ENCODE results near the gene ERBB2. TPM values are rescaled to one million over a fixed set of nuclear protein-coding genes. Genes with fewer than 3 reads are reported as not detected.

The ERBB2 gene
- total RNA-seq, 4 donors from 2014 or later: 75.2 to 170 (median 86.5) TPM

GRCh38 chr17:39673335-39674081 lies 26.4 kb upstream of the ERBB2 start:
- H3K36me3 ChIP-seq: peaks cover 0 to 23% (median 0%) of the 10 kb centered on the region in 3 donors
- H3K4me3 ChIP-seq: no peak overlapping the region
- intact Hi-C loops (cut with DNase I): no loop called here
- H3K9me3 ChIP-seq: no peaks in the 10 kb centered on the region
- TF ChIP-seq CTCF (IDR thresholded peaks at IDR 0.05): no peak
- TF ChIP-seq POLR2A (IDR thresholded peaks at IDR 0.05): no peak
- peaks cover 0 to 32% (median 3%) of the 10 kb centered on the region in 4 donors for H3K27me3 ChIP-seq
- H3K27ac ChIP-seq: no peak overlapping the region
- WGBS, 2 donors: 56 to 83% methylated on average over 3 to 9 of the region's 13 CpGs
- no peak for DNase-seq
- peaks cover 25 to 78% (median 41%) of the 10 kb centered on the region in 3 donors for H3K4me1 ChIP-seq

- peak overlapping the region; percentile 42 to 89 (median 81) for H3K27ac ChIP-seq
- TF ChIP-seq CTCF (IDR thresholded peaks at IDR 0.05): no peak
- no peak for TF ChIP-seq POLR2A (IDR thresholded peaks at IDR 0.05)
- intact Hi-C loops (cut with DNase I): no loop called here
- H3K36me3 ChIP-seq: peaks cover 0 to 28% (median 0%) of the 10 kb centered on the region in 3 donors
- H3K27me3 ChIP-seq: peaks cover 0 to 25% (median under 1%) of the 10 kb centered on the region in 4 donors
- H3K9me3 ChIP-seq: no peaks in the 10 kb centered on the region
- H3K4me3 ChIP-seq: no peak overlapping the region
- 50% methylated on average over 2 of the region's 5 CpGs; no CpG with 5 or more reads in 1 of the 2 donors for WGBS, 2 donors
- no peak for DNase-seq
- peaks cover 24 to 75% (median 39%) of the 10 kb centered on the region in 3 donors for H3K4me1 ChIP-seq
Observed at GRCh38 chr17:39674179-39674578, 25.7 kb upstream of the ERBB2 start.

GRCh38 chr17:39674702-39675389 lies 25.0 kb upstream of the ERBB2 start:
- H3K9me3 ChIP-seq: no peaks in the 10 kb centered on the region
- TF ChIP-seq CTCF (IDR thresholded peaks at IDR 0.05) (no peak), POLR2A (IDR thresholded peaks at IDR 0.05) (no peak)
- H3K36me3 ChIP-seq: peaks cover 0 to 34% (median 0%) of the 10 kb centered on the region in 3 donors
- intact Hi-C loops (cut with DNase I): no loop called here
- H3K4me3 ChIP-seq: no peak overlapping the region
- WGBS, 2 donors: 39% methylated on average over 2 of the region's 11 CpGs; no CpG with 5 or more reads in 1 of the 2 donors
- H3K27ac ChIP-seq: peak overlapping the region; percentile 42 to 89 (median 81)
- peaks cover 0 to 19% (median 0%) of the 10 kb centered on the region in 4 donors for H3K27me3 ChIP-seq
- no peak for DNase-seq
- H3K4me1 ChIP-seq: peaks cover 24 to 82% (median 39%) of the 10 kb centered on the region in 3 donors

- intact Hi-C loops (cut with DNase I): no loop called here
- 54 to 67% methylated on average over 6 to 8 of the region's 10 CpGs for WGBS, 2 donors
- H3K27me3 ChIP-seq: peaks cover 0 to 12% (median 0%) of the 10 kb centered on the region in 4 donors
- no peak overlapping the region for H3K4me3 ChIP-seq
- no peak for DNase-seq
- no peaks in the 10 kb centered on the region for H3K9me3 ChIP-seq
- peak overlapping the region; percentile 42 to 89 (median 81) for H3K27ac ChIP-seq
- TF ChIP-seq CTCF (IDR thresholded peaks at IDR 0.05) (no peak), POLR2A (IDR thresholded peaks at IDR 0.05) (no peak)
- peaks cover 24 to 88% (median 39%) of the 10 kb centered on the region in 3 donors for H3K4me1 ChIP-seq
- peaks cover 0 to 41% (median 0%) of the 10 kb centered on the region in 3 donors for H3K36me3 ChIP-seq
Observed at GRCh38 chr17:39675390-39676082, 24.3 kb upstream of the ERBB2 start.
